H9 (cell line): ENCODE data around the gene STOM. TPM values are rescaled to one million over a fixed set of nuclear protein-coding genes. Genes with fewer than 3 reads are reported as not detected.

ENCODE experiments used
- DNase-seq: peaks from one replicate; pipeline ENCODE4 v3.0.0-alpha.2; 2017
- H2AFZ ChIP-seq: one replicate; pipeline ENCODE4 v1.6.1; 2013; ENCODE audit warnings: mild to moderate bottlenecking, low read length, control low read depth, moderate library complexity
- H2AK5ac ChIP-seq: 2 replicates; pipeline ENCODE4 v1.6.1; 2013; ENCODE audit warnings: low read length, control low read depth, mixed read lengths; ENCODE audit not compliant: insufficient read length
- H2BK120ac ChIP-seq: one replicate; pipeline ENCODE4 v1.6.1; 2013; ENCODE audit warnings: low read depth, mild to moderate bottlenecking, low read length, control low read depth, inconsistent platforms; ENCODE audit not compliant: poor library complexity, severe bottlenecking
- H2BK12ac ChIP-seq: 2 replicates; pipeline ENCODE4 v1.6.1; 2013; ENCODE audit warnings: low read length, control low read depth, mixed read lengths, low read depth; ENCODE audit not compliant: insufficient read length
- H2BK15ac ChIP-seq: 2 replicates; pipeline ENCODE4 v1.6.1; 2013; ENCODE audit warnings: low read depth, low read length, control low read depth
- H2BK20ac ChIP-seq: one replicate; pipeline ENCODE4 v1.6.1; 2013; ENCODE audit warnings: low read depth, mild to moderate bottlenecking, low read length, control low read depth, inconsistent platforms; ENCODE audit not compliant: poor library complexity, severe bottlenecking
- H2BK5ac ChIP-seq: 2 replicates; pipeline ENCODE4 v1.6.1; 2013; ENCODE audit warnings: low read length, control low read depth, mixed read lengths; ENCODE audit not compliant: insufficient read length
- H3K14ac ChIP-seq: 2 replicates; pipeline ENCODE4 v1.6.1; 2013; ENCODE audit warnings: low read length, control low read depth; ENCODE audit not compliant: insufficient read depth
- H3K18ac ChIP-seq: 2 replicates; pipeline ENCODE4 v1.6.1; 2013; ENCODE audit warnings: low read depth, mild to moderate bottlenecking, mixed read lengths, low read length, control low read depth; ENCODE audit not compliant: insufficient read length
- H3K23ac ChIP-seq: 2 replicates; pipeline ENCODE4 v1.6.1; 2013; ENCODE audit warnings: low read length, control low read depth, mixed read lengths, low read depth; ENCODE audit not compliant: insufficient read length
- H3K23me2 ChIP-seq: 2 replicates; pipeline ENCODE4 v1.6.1; 2013; ENCODE audit warnings: low read depth, mild to moderate bottlenecking, mixed read lengths, low read length, control low read depth; ENCODE audit not compliant: insufficient read length, poor library complexity, severe bottlenecking
- H3K27ac ChIP-seq: 2 replicates; pipeline ENCODE4 v1.5.1; 2013; ENCODE audit warnings: low read length, control low read depth, mixed read lengths, low read depth; ENCODE audit not compliant: insufficient read length
- H3K27me3 ChIP-seq: 2 replicates; pipeline ENCODE4 v1.6.1; 2013; ENCODE audit warnings: low read length, control low read depth, inconsistent platforms; ENCODE audit not compliant: insufficient read depth
- H3K4ac ChIP-seq: 2 replicates; pipeline ENCODE4 v1.6.1; 2013; ENCODE audit warnings: low read depth, mild to moderate bottlenecking, control low read depth, inconsistent platforms, low read length, moderate library complexity
- H3K4me1 ChIP-seq: 2 replicates; pipeline ENCODE4 v1.6.1; 2013; ENCODE audit warnings: low read length, control low read depth, inconsistent platforms; ENCODE audit not compliant: insufficient read depth
- H3K4me2 ChIP-seq: 2 replicates; pipeline ENCODE4 v1.6.1; 2013; ENCODE audit warnings: low read length, control low read depth, mixed read lengths; ENCODE audit not compliant: insufficient read length, insufficient read depth
- H3K56ac ChIP-seq: 2 replicates; pipeline ENCODE4 v1.6.1; 2013; ENCODE audit warnings: low read depth, mild to moderate bottlenecking, mixed read lengths, low read length, control low read depth; ENCODE audit not compliant: insufficient read length
- H3K79me1 ChIP-seq: 2 replicates; pipeline ENCODE4 v1.6.1; 2013; ENCODE audit warnings: low read depth, mild to moderate bottlenecking, moderate library complexity, low read length, control low read depth, inconsistent platforms; ENCODE audit not compliant: insufficient read depth, poor library complexity, severe bottlenecking
- H3K79me2 ChIP-seq: 2 replicates; pipeline ENCODE4 v1.6.1; 2013; ENCODE audit warnings: low read length, control low read depth, inconsistent platforms; ENCODE audit not compliant: insufficient read depth
- H3K9ac ChIP-seq: 2 replicates; pipeline ENCODE4 v1.6.1; 2013; ENCODE audit warnings: low read length, control low read depth, mixed read lengths; ENCODE audit not compliant: insufficient read length; ENCODE audit errors: extremely low read depth
- H3K9me3 ChIP-seq: one replicate; pipeline ENCODE4 v1.6.1; 2013; ENCODE audit warnings: low read depth, low read length, inconsistent platforms; ENCODE audit not compliant: control insufficient read depth
- H3T11ph ChIP-seq: one replicate; pipeline ENCODE4 v1.6.1; 2013; ENCODE audit warnings: mild to moderate bottlenecking, low read length, control low read depth, inconsistent platforms
- H4K20me1 ChIP-seq: one replicate; pipeline ENCODE4 v1.6.1; 2013; ENCODE audit not compliant: control insufficient read depth, insufficient read length, insufficient read depth
- H4K5ac ChIP-seq: 2 replicates; pipeline ENCODE4 v1.6.1; 2013; ENCODE audit warnings: low read depth, mild to moderate bottlenecking, mixed read lengths, low read length, control low read depth; ENCODE audit not compliant: insufficient read length
- H4K8ac ChIP-seq: replicated peaks from 2 replicates; pipeline ENCODE4 v1.6.1; 2013; ENCODE audit warnings: low read length, control low read depth, mixed read lengths, low read depth; ENCODE audit not compliant: insufficient read length
- H4K91ac ChIP-seq: 2 replicates; pipeline ENCODE4 v1.6.1; 2013; ENCODE audit warnings: low read depth, mild to moderate bottlenecking, moderate library complexity, mixed read lengths, low read length, control low read depth; ENCODE audit not compliant: insufficient read length
- H3K27ac Mint-ChIP-seq, 3 experiments: 2 replicates in 2 of 3; 3 replicates in 1 of 3; pipeline ENCODE4 v1.8.0; 2020 to 2021; ENCODE audit warnings: mixed read lengths in 3 of 3, mild to moderate bottlenecking in 1 of 3, moderate library complexity in 1 of 3
- H3K27me3 Mint-ChIP-seq: 2 replicates; pipeline ENCODE4 v1.8.0; 2021; ENCODE audit warnings: low read depth, mild to moderate bottlenecking, moderate library complexity, mixed read lengths
- H3K36me3 Mint-ChIP-seq, 3 experiments: 2 replicates in 2 of 3; 3 replicates in 1 of 3; pipeline ENCODE4 v1.8.0; 2020 to 2021; ENCODE audit warnings: low read depth in 3 of 3, mixed read lengths in 3 of 3; ENCODE audit not compliant: insufficient read depth in 1 of 3
- H3K4me1 Mint-ChIP-seq, 2 experiments: 2 replicates each; pipeline ENCODE4 v1.8.0; 2020; ENCODE audit warnings: mixed read lengths in 2 of 2
- H3K4me3 Mint-ChIP-seq, 2 experiments: 2 replicates in 1 of 2; 3 replicates in 1 of 2; pipeline ENCODE4 v1.8.0; 2020 to 2021; ENCODE audit warnings: mild to moderate bottlenecking in 2 of 2, mixed read lengths in 2 of 2, moderate library complexity in 1 of 2
- H3K9me3 Mint-ChIP-seq, 2 experiments: 2 replicates in 1 of 2; 3 replicates in 1 of 2; pipeline ENCODE4 v1.8.0; 2020; ENCODE audit warnings: mild to moderate bottlenecking in 2 of 2, mixed read lengths in 2 of 2, moderate library complexity in 1 of 2
- CTCF ChIP-seq: fragments of 200-600 bp; sonication (generic); conservative IDR thresholded peaks from 3 replicates; pipeline ENCODE4 v1.8.0; 2021; ENCODE audit warnings: antibody characterized with exemption, mild to moderate bottlenecking
- WGBS: extraction: QIAGEN DNeasy Blood & Tissue Kit; methylation state at CpG from one replicate; pipeline ENCODE4 v1.1.7; 2013; ENCODE audit warnings: missing lambda C conversion rate, low lambda C conversion rate, mixed read lengths; ENCODE audit not compliant: insufficient read length; ENCODE audit errors: extremely low coverage; 5-methylcytosine and 5-hydroxymethylcytosine counted together
- total RNA-seq: library from RNA; stranded (reverse); gene quantifications from 2 replicates; pipeline ENCODE4 v1.2.1, GENCODE V29; 2021

Gene STOM
- total RNA-seq, 1 experiment from 2014 or later: 15.3 TPM

DNA sequence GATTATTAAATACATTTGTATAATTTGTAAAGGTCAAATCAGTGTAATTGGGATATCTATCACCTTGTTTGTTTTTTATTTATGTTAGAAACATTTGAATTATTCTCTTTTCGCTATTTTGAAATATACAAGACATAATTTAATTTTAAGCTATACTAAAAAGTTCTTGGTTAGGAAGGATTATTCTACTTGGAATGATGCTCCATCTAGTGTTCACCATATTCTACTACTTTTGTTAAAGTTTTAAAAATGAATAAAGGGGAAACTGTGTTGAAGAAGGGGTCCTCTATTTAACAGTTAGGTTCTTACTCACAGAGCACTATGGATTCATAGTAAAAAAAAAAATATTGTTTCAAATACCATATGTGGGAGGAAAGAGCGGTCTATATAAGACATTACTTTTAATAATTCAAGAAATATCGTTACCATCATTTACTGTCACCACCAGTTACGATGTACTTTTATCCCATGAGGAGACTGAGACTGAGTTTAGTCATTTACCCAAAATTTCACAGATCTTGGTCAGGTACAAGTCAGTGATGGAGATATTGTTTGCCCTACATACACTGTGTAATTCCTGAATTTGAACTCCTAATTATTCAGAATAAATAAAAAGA, 6.3 kb upstream of the STOM start:
- no peak overlapping the region for H2BK12ac ChIP-seq
- no peak overlapping the region for H2BK15ac ChIP-seq
- WGBS: no CpG with 5 or more reads among the region's 4 CpGs
- H3K27me3 ChIP-seq: no peaks in the 10 kb centered on the region
- H2AK5ac ChIP-seq: no peak overlapping the region
- H3T11ph ChIP-seq: no peak overlapping the region
- H3K23ac ChIP-seq: no peak overlapping the region
- H2BK20ac ChIP-seq: no peak overlapping the region
- no peak overlapping the region for H3K18ac ChIP-seq
- no peak overlapping the region for H3K56ac ChIP-seq
- Mint-ChIP-seq H3K27ac (no peak overlapping the region), H3K4me3 (no peak overlapping the region), H3K36me3 (peaks cover 4 to 10% (median 7%) of the 10 kb centered on the region in 3 experiments; a peak in 5 of 7 replicates), H3K4me1 (peaks cover 0 to 4% of the 10 kb centered on the region in 2 experiments; a peak in 1 of 4 replicates), H3K27me3 (peaks cover 7% of the 10 kb centered on the region), H3K9me3 (peaks cover 8 to 9% of the 10 kb centered on the region in 2 experiments)
- no peak overlapping the region for H4K91ac ChIP-seq
- no peaks in the 10 kb centered on the region for H3K23me2 ChIP-seq
- H3K79me1 ChIP-seq: no peaks in the 10 kb centered on the region
- H3K27ac ChIP-seq: no peak overlapping the region
- H3K9ac ChIP-seq: no peak overlapping the region
- H3K79me2 ChIP-seq: no peaks in the 10 kb centered on the region
- no peak overlapping the region for H2BK5ac ChIP-seq
- TF ChIP-seq CTCF: peak; percentile 29; the same call in 2 of the 3 replicates
- no peaks in the 10 kb centered on the region for H3K4me1 ChIP-seq
- no peak overlapping the region for H3K14ac ChIP-seq
- H4K5ac ChIP-seq: no peak overlapping the region
- H2BK120ac ChIP-seq: no peak overlapping the region
- H3K9me3 ChIP-seq: no peaks in the 10 kb centered on the region
- H2AFZ ChIP-seq: no peak overlapping the region
- no peak overlapping the region for H3K4me2 ChIP-seq
- H4K8ac ChIP-seq: no peak overlapping the region
- DNase-seq: no peak
- no peaks in the 10 kb centered on the region for H4K20me1 ChIP-seq
- no peak overlapping the region for H3K4ac ChIP-seq
